ENCODE measurements around the gene VAPB.

VAPB gene

GRCh38 chr20:58486207-58486606, 97.2 kb downstream of the VAPB start:
- no peak for DNase-seq

GRCh38 chr20:58492074-58492718, 103.2 kb downstream of the VAPB start:
- no peak for DNase-seq

- no peak for DNase-seq
These were observed 103.9 kb downstream of the VAPB start for GRCh38 chr20:58492795-58493524.

GRCh38 chr20:58494923-58495622, 106.0 kb downstream of the VAPB start:
- no peak for DNase-seq

GRCh38 chr20:58495623-58496428, 106.8 kb downstream of the VAPB start:
- no peak for DNase-seq

- DNase-seq = no peak
These were observed 107.4 kb downstream of the VAPB start for GRCh38 chr20:58496429-58496769.

- no peak for DNase-seq
These were observed 108.1 kb downstream of the VAPB start for GRCh38 chr20:58497076-58497641.

GRCh38 chr20:58497724-58498469, 108.9 kb downstream of the VAPB start:
- no peak for DNase-seq

- no peak for DNase-seq
These were observed 109.5 kb downstream of the VAPB start for GRCh38 chr20:58498470-58499068.

GRCh38 chr20:58500256-58500655, 111.2 kb downstream of the VAPB start:
- no peak for DNase-seq

Measured in SHP77 (cell line).